Activated CD8-positive, alpha-beta T cell treated with anti-CD3 and anti-CD28 coated beads for 36 hours (primary cell): ENCODE measurements around the gene ZNF580. TPM values are rescaled to one million over a fixed set of nuclear protein-coding genes. Genes with fewer than 3 reads are reported as not detected.

Source experiments
- ATAC-seq: fragments of 200-7000 bp; cut with Tn5 transposase; one replicate; pipeline ENCODE4 v1.10.0; 2021; ENCODE audit warnings: mild to moderate bottlenecking, moderate library complexity
- CTCF ChIA-PET: fragments of 350-600 bp; sonication (Branson Sonifier 250); formaldehyde crosslinking; loops from one replicate; lab custom pipeline; 2021; ENCODE audit warnings: antibody characterized with exemption; lab: Charles Lee
- POLR2A ChIA-PET: fragments of 350-600 bp; sonication (Branson Sonifier 250); formaldehyde crosslinking; loops from one replicate; lab custom pipeline; 2021; ENCODE audit warnings: antibody characterized with exemption; lab: Charles Lee
- DNase-seq: peaks from one replicate; pipeline ENCODE4 v3.0.0-alpha.2; 2020
- H3K27ac Mint-ChIP-seq: one replicate; pipeline ENCODE4 v1.8.0; 2021; ENCODE audit warnings: mild to moderate bottlenecking, mixed read lengths
- H3K27me3 Mint-ChIP-seq: one replicate; pipeline ENCODE4 v1.8.0; 2021; ENCODE audit warnings: mixed read lengths
- H3K36me3 Mint-ChIP-seq: one replicate; pipeline ENCODE4 v1.8.0; 2021; ENCODE audit warnings: low read depth, mixed read lengths
- H3K4me1 Mint-ChIP-seq: one replicate; pipeline ENCODE4 v1.8.0; 2021; ENCODE audit warnings: low read depth, mixed read lengths
- H3K4me3 Mint-ChIP-seq: one replicate; pipeline ENCODE4 v1.8.0; 2021; ENCODE audit warnings: mild to moderate bottlenecking, moderate library complexity, mixed read lengths
- H3K9me3 Mint-ChIP-seq: one replicate; pipeline ENCODE4 v1.8.0; 2021; ENCODE audit warnings: mixed read lengths
- intact Hi-C: fragments of 100-400 bp; cut with micrococcal nuclease; formaldehyde crosslinking; loops from one replicate; pipeline ENCODE4 v1.10.0; 2022
- total RNA-seq, 2 experiments: library from RNA; stranded (reverse); gene quantifications; one replicate each; pipeline ENCODE4 v1.2.3, GENCODE V29; 2021
- TF ChIP-seq, protein P1 (sequence below): fragments of 200-600 bp; IDR thresholded peaks from one replicate; pipeline ENCODE4 v1.8.0; 2022; ENCODE audit warnings: antibody characterized with exemption, mild to moderate bottlenecking

The ZNF580 gene
- total RNA-seq, 2 experiments from 2014 or later: 24.8 to 26.2 TPM

DNA sequence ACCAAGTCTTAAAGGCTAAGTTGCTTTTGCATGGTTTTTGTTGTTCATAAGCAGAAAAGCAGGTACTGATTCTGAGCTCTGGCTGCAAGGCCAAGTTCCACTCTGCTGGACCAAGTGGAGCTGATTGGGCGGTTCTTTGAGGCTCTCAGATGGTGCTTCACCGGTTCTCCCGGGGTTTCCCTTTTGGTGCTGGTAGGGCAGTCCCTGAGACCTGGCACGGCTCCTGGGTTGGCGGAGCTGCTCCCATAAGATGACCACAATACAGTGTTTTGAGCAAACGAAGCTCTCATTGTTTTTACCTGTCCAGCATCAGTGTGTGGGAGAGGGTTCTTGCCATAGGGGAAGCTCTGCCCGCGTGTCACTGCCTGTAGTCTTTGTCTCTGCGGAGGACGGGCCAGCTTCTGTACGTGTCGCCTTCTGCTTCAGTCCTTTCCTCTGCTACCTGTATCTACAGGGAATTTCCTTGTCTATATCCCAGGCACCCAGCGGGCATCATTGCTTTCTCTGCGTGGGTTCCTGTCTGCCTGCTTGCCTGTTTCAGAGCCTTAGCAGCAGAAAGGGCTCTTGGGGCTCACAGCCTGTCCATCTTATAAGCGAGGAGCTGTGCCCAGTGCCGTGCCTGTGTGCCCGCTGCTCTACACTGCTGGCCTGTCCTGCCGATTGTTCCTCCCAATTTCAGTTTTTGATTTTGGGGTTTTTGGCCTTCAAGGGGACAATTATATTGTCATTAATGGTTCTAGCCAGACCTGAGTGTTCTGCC, 16.4 kb downstream of the ZNF580 start:
- intact Hi-C loops: loop anchor here (10.0 kb wide), 1 partner anchor 402 kb away; the partner anchor contains the start of gene PPP6R1

DNA sequence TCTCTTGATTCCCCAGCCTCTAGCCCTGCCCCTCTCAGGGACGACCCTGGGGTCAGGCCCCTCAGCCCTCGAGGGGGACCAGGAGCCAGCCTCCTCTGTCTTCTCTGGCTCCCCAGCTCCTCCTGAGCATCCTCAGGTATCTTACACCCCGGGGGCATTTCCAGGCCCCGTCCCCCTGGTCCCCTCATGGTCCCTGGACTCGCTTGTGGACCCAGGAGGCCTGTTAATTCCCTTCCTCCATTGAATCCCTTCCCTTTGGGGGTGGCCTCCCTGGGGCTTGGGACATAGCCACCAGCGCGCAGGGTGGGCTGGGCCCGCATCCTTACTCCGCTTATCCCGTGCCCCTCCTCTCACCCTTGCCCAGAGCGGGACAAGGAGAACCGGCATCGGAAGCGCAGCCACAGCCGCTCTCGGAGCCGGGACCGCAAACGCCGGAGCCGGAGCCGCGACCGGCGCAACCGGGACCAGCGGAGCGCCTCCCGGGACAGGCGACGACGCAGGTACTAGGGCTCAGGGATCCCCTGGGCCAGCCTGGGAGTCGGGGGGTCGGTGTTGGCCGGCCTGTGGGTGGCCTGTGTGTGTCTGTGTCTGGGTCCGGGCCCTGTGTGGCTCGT, 18.2 kb downstream of the ZNF580 start:
- H3K27me3 Mint-ChIP-seq: no peaks in the 10 kb centered on the region
- DNase-seq: no peak
- H3K4me1 Mint-ChIP-seq: peaks cover 38% of the 10 kb centered on the region
- no peak for ATAC-seq
- intact Hi-C loops: loop anchor here (10.0 kb wide), 1 partner anchor 404 kb away; the partner anchor contains the start of gene PPP6R1
- TF ChIP-seq, protein P1, sequence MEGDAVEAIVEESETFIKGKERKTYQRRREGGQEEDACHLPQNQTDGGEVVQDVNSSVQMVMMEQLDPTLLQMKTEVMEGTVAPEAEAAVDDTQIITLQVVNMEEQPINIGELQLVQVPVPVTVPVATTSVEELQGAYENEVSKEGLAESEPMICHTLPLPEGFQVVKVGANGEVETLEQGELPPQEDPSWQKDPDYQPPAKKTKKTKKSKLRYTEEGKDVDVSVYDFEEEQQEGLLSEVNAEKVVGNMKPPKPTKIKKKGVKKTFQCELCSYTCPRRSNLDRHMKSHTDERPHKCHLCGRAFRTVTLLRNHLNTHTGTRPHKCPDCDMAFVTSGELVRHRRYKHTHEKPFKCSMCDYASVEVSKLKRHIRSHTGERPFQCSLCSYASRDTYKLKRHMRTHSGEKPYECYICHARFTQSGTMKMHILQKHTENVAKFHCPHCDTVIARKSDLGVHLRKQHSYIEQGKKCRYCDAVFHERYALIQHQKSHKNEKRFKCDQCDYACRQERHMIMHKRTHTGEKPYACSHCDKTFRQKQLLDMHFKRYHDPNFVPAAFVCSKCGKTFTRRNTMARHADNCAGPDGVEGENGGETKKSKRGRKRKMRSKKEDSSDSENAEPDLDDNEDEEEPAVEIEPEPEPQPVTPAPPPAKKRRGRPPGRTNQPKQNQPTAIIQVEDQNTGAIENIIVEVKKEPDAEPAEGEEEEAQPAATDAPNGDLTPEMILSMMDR: no peak
- peak overlapping the region; percentile 79 for H3K27ac Mint-ChIP-seq
- CTCF ChIA-PET: interaction anchor here (1.3 kb wide), 1 partner anchor 12 kb away, joined by 4 read pairs; no protein-coding TSS in a partner anchor
- H3K4me3 Mint-ChIP-seq: peak overlapping the region; percentile 98
- POLR2A ChIA-PET: interaction anchor here (3.5 kb wide), 1 partner anchor 10 kb away, joined by 57 read pairs; no protein-coding TSS in a partner anchor
- H3K9me3 Mint-ChIP-seq: no peaks in the 10 kb centered on the region
- peaks cover 64% of the 10 kb centered on the region for H3K36me3 Mint-ChIP-seq

More for the DNA sequence above, 16.4 kb downstream of the ZNF580 start:
- ChIA-PET CTCF (interaction anchor here (0.8 to 1.8 kb wide), 7 partner anchors 10 to 153 kb away, joined by 3 to 8 read pairs (median 4); partner anchors contain the start of gene ZNF865), POLR2A (interaction anchor here (0.7 to 3.5 kb wide), 7 partner anchors 10 to 424 kb away, joined by 3 to 57 read pairs (median 6); partner anchors contain the start of gene CCDC106)
- peaks cover 53% of the 10 kb centered on the region for H3K36me3 Mint-ChIP-seq
- TF ChIP-seq, protein P1: no peak
- no peaks in the 10 kb centered on the region for H3K27me3 Mint-ChIP-seq
- peak; percentile 46 for DNase-seq
- H3K9me3 Mint-ChIP-seq: no peaks in the 10 kb centered on the region
- peaks cover 32% of the 10 kb centered on the region for H3K4me1 Mint-ChIP-seq
- peak overlapping the region; percentile 99 for H3K27ac Mint-ChIP-seq
- H3K4me3 Mint-ChIP-seq: peak overlapping the region; percentile 98
- ATAC-seq: no peak

GRCh38 chr19:55659822-55660221, 19.0 kb downstream of the ZNF580 start:
- no peak for ATAC-seq
- DNase-seq: no peak
- TF ChIP-seq, protein P1: no peak
- CTCF ChIA-PET: no interaction called here
- Mint-ChIP-seq H3K27ac (peak overlapping the region; percentile 79), H3K4me3 (peak overlapping the region; percentile 35), H3K9me3 (no peaks in the 10 kb centered on the region), H3K27me3 (no peaks in the 10 kb centered on the region), H3K4me1 (peaks cover 38% of the 10 kb centered on the region), H3K36me3 (peaks cover 70% of the 10 kb centered on the region)
- POLR2A ChIA-PET: interaction anchor here (0.7 to 1.2 kb wide), 3 partner anchors 8 to 13 kb away, joined by 3 read pairs; no protein-coding TSS in a partner anchor
- intact Hi-C loops: loop anchor here (10.0 kb wide), 1 partner anchor 405 kb away; the partner anchor contains the start of gene PPP6R1

DNA sequence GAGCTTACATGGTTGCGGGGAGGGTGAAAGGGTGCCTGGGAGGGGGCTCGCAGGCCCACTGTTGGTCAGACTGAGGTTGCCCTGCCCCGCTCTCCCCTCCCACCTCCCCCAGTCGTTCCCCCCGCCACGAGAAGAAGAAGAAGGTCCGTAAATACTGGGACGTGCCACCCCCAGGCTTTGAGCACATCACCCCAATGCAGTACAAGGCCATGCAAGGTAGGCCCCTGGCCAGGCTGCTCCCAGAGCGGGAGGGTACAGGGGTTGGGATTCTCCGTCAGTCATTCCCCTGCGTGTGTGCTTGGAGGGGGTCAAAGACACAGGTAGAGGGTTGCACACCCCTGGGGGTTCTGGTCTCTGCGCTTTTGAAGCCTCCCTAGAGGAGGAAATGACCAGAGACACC, 19.6 kb downstream of the ZNF580 start:
- POLR2A ChIA-PET: interaction anchor here (0.7 to 1.2 kb wide), 3 partner anchors 8 to 11 kb away, joined by 3 to 4 read pairs (median 3); no protein-coding TSS in a partner anchor
- Mint-ChIP-seq H3K36me3 (peaks cover 71% of the 10 kb centered on the region), H3K27ac (peak overlapping the region; percentile 71), H3K9me3 (no peaks in the 10 kb centered on the region), H3K4me1 (peaks cover 38% of the 10 kb centered on the region), H3K4me3 (no peak overlapping the region), H3K27me3 (no peaks in the 10 kb centered on the region)
- intact Hi-C loops: no loop called here
- CTCF ChIA-PET: no interaction called here
- ATAC-seq (no peak), DNase-seq (no peak)
- TF ChIP-seq, protein P1: no peak
